ENCODE measurements around the gene SCAF1. TPM values are rescaled to one million over a fixed set of nuclear protein-coding genes. Genes with fewer than 3 reads are reported as not detected.
"Not testable (repeated sequence)": the region's sequence is repeated elsewhere in the genome, so short reads cannot be mapped to it uniquely, and the experiment has no call there.

SCAF1 gene
- total RNA-seq, 1 donor from 2014 or later: 89.9 TPM

DNA sequence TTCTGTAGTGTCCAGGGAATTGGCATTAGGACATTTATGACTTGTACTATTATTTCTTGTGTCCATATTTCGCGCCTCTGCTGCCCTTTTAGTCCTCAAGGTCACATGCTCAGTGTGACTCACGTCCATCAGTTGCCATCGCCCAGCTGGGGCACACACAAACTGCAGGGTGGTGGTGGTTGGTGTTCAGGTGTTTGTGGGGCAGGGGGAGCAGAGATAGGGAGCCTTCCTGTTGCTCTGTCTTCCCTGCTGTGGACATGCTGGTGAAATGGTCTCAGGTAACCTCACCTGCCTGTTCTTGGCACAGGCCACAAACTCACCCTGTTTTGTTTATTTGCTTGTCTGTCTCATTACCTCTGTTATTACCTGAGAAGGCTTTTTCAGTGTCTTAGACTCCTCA is 28.6 kb upstream of the SCAF1 start:
- H3K4me3 Mint-ChIP-seq: no peak overlapping the region
- TF ChIP-seq, protein P1, sequence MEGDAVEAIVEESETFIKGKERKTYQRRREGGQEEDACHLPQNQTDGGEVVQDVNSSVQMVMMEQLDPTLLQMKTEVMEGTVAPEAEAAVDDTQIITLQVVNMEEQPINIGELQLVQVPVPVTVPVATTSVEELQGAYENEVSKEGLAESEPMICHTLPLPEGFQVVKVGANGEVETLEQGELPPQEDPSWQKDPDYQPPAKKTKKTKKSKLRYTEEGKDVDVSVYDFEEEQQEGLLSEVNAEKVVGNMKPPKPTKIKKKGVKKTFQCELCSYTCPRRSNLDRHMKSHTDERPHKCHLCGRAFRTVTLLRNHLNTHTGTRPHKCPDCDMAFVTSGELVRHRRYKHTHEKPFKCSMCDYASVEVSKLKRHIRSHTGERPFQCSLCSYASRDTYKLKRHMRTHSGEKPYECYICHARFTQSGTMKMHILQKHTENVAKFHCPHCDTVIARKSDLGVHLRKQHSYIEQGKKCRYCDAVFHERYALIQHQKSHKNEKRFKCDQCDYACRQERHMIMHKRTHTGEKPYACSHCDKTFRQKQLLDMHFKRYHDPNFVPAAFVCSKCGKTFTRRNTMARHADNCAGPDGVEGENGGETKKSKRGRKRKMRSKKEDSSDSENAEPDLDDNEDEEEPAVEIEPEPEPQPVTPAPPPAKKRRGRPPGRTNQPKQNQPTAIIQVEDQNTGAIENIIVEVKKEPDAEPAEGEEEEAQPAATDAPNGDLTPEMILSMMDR (IDR thresholded peaks at IDR 0.05; ENCODE audit: unreplicated experiment): no peak
- no peak for DNase-seq (ENCODE audit: low spot score in 2 of 2, unreplicated experiment in 2 of 2)
- H3K4me1 Mint-ChIP-seq: no peaks in the 10 kb centered on the region
- H3K9me3 Mint-ChIP-seq: no peaks in the 10 kb centered on the region
- no peaks in the 10 kb centered on the region for H3K27me3 Mint-ChIP-seq (ENCODE audit: low read depth)
- H3K36me3 Mint-ChIP-seq: peaks cover 40% of the 10 kb centered on the region
- H3K27ac Mint-ChIP-seq: peak overlapping the region; percentile 19

DNA sequence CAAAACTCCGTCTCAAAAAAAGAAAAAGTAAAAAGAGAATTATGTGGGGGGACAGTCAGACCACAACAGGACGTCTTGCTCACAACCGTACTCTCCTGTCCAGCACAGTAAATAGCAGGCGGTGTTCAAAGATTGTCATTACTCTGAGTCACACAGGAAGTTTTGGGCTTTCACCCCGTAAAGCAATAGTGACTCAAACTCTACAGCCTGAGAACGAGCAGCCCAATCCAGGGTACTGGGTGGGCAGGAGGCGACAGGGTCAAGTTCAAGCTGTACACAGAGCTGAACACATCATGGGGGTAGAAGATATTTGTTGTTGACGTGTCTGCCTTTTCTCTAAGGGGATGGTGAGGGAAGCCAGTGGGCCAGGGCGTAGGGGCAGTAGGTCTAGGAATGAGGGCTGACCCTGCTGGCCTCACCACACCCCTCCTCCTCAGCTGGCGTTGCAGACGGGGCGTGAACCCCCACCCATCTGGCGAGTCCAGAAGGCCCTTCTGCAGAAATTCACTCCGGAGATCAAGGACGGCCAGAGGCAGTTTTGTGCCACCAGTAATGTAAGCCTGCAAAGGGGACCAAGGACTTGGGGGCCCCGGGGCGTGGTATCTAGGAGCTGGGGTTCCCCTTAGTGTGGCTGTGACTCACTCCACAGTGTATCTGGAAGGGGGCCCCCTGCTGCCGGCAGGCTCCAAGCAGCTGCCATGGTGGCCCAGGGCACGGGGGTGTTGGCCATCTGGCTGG is 27.7 kb upstream of the SCAF1 start:
- H3K27me3 Mint-ChIP-seq (ENCODE audit: low read depth): no peaks in the 10 kb centered on the region
- no peak for DNase-seq (ENCODE audit: low spot score in 2 of 2, unreplicated experiment in 2 of 2)
- H3K36me3 Mint-ChIP-seq: peaks cover 45% of the 10 kb centered on the region
- TF ChIP-seq, protein P1 (IDR thresholded peaks at IDR 0.05; ENCODE audit: unreplicated experiment): no peak
- no peak overlapping the region for H3K4me3 Mint-ChIP-seq
- H3K4me1 Mint-ChIP-seq: no peaks in the 10 kb centered on the region
- H3K9me3 Mint-ChIP-seq: no peaks in the 10 kb centered on the region
- no peak overlapping the region for H3K27ac Mint-ChIP-seq

DNA sequence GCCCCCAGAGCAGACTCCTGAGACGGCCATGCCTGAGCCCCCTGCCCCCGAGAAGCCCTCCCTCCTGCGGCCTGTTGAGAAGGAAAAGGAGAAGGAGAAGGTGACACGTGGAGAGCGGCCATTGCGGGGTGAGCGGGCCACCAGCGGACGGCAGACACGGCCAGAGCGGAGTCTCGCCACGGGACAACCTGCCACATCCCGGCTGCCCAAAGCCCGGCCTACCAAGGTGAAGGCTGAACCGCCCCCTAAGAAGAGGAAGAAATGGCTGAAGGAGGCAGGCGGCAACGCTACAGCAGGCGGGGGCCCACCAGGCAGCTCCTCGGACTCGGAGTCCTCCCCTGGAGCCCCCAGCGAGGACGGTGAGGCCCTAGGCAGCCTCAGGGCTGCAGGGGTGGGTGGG is 26.1 kb upstream of the SCAF1 start:
- no peaks in the 10 kb centered on the region for H3K4me1 Mint-ChIP-seq
- H3K36me3 Mint-ChIP-seq: peaks cover 44% of the 10 kb centered on the region
- H3K9me3 Mint-ChIP-seq: no peaks in the 10 kb centered on the region
- TF ChIP-seq, protein P1 (IDR thresholded peaks at IDR 0.05; ENCODE audit: unreplicated experiment): no peak
- H3K27ac Mint-ChIP-seq: no peak overlapping the region
- DNase-seq (ENCODE audit: low spot score in 2 of 2, unreplicated experiment in 2 of 2): no peak
- H3K4me3 Mint-ChIP-seq: no peak overlapping the region
- no peaks in the 10 kb centered on the region for H3K27me3 Mint-ChIP-seq (ENCODE audit: low read depth)

GRCh38 chr19:49616532-49616931 is 25.5 kb upstream of the SCAF1 start:
- no peak overlapping the region for H3K4me3 Mint-ChIP-seq
- TF ChIP-seq, protein P1 (IDR thresholded peaks at IDR 0.05; ENCODE audit: unreplicated experiment): no peak
- H3K27ac Mint-ChIP-seq: no peak overlapping the region
- no peak for DNase-seq (ENCODE audit: low spot score in 2 of 2, unreplicated experiment in 2 of 2)
- peaks cover 44% of the 10 kb centered on the region for H3K36me3 Mint-ChIP-seq
- no peaks in the 10 kb centered on the region for H3K9me3 Mint-ChIP-seq
- no peaks in the 10 kb centered on the region for H3K27me3 Mint-ChIP-seq (ENCODE audit: low read depth)
- no peaks in the 10 kb centered on the region for H3K4me1 Mint-ChIP-seq

- no peaks in the 10 kb centered on the region for H3K9me3 Mint-ChIP-seq
- TF ChIP-seq, protein P1 (IDR thresholded peaks at IDR 0.05; ENCODE audit: unreplicated experiment): no peak
- peaks cover 45% of the 10 kb centered on the region for H3K36me3 Mint-ChIP-seq
- no peaks in the 10 kb centered on the region for H3K4me1 Mint-ChIP-seq
- H3K27ac Mint-ChIP-seq: no peak overlapping the region
- H3K27me3 Mint-ChIP-seq (ENCODE audit: low read depth): no peaks in the 10 kb centered on the region
- no peak for DNase-seq (ENCODE audit: low spot score in 2 of 2, unreplicated experiment in 2 of 2)
- H3K4me3 Mint-ChIP-seq: no peak overlapping the region
Observed at GRCh38 chr19:49616945-49617344, 25.1 kb upstream of the SCAF1 start.

DNA sequence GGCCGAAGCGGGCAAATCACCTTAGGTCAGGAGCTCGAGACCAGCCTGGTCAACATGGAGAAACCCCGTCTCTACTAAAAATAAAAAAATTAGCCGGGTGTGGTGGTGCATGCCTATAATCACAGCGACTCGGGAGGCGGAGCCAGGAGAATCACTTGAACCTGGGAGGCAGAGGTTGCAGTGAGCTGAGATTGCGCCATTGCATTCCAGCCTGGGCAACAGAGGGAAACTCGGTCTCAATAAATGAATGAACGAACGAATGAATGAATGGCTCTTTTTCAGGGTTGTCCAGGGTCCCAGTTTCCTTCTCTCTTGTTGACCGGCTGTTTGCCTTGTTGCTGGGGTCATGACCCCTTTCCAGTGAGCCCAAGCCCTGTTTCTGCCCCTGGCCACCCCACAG is 24.1 kb upstream of the SCAF1 start:
- not testable (repeated sequence) for H3K27me3 Mint-ChIP-seq (ENCODE audit: low read depth); H3K4me3 Mint-ChIP-seq; H3K9me3 Mint-ChIP-seq; DNase-seq (ENCODE audit: low spot score in 2 of 2, unreplicated experiment in 2 of 2); H3K4me1 Mint-ChIP-seq; H3K27ac Mint-ChIP-seq
- H3K36me3 Mint-ChIP-seq: peaks cover 47% of the 10 kb centered on the region
